H1 (cell line): Measurements from ENCODE around the gene EIPR1. TPM values are rescaled to one million over a fixed set of nuclear protein-coding genes. Genes with fewer than 3 reads are reported as not detected.

Experiments used
- CTCF ChIA-PET: fragments of 300-600 bp; sonication (Branson Sonifier 250); formaldehyde crosslinking; loops from one replicate; lab custom pipeline; 2021; ENCODE audit not compliant: partially characterized antibody; lab: Charles Lee
- POLR2A ChIA-PET: fragments of 300-600 bp; sonication (Branson Sonifier 250); formaldehyde crosslinking; loops from one replicate; lab custom pipeline; 2021; ENCODE audit warnings: inconsistent platforms; ENCODE audit not compliant: partially characterized antibody; lab: Charles Lee
- DNase-seq, 2 experiments: peaks; one replicate each; pipeline versions ENCODE4 v3.0.0 to v3.0.0-alpha.2; 2010 to 2022; ENCODE audit warnings: low spot score in 2 of 2, low read depth in 1 of 2, mixed read lengths in 1 of 2
- FAIRE-seq: peaks from 2 replicates; lab custom pipeline; 2011; peaks lifted over from hg19 to GRCh38; lab: Jason Lieb, UNC
- H2AFZ ChIP-seq: 2 replicates; pipeline ENCODE4 v1.8.1; 2012; ENCODE audit warnings: low read length, inconsistent platforms
- H2AK5ac ChIP-seq: 2 replicates; pipeline ENCODE4 v1.6.1; 2013; ENCODE audit warnings: low read depth, low read length
- H2BK120ac ChIP-seq: replicated peaks from 2 replicates; pipeline ENCODE3; 2013; ENCODE audit warnings: low read depth, low read length, inconsistent platforms
- H2BK12ac ChIP-seq: 2 replicates; pipeline ENCODE4 v1.6.1; 2013; ENCODE audit warnings: low read depth, low read length
- H2BK15ac ChIP-seq: 2 replicates; pipeline ENCODE4 v1.6.1; 2013; ENCODE audit warnings: low read length
- H2BK20ac ChIP-seq: 2 replicates; pipeline ENCODE4 v1.6.1; 2013; ENCODE audit warnings: low read length
- H2BK5ac ChIP-seq: 2 replicates; pipeline ENCODE4 v1.6.1; 2013; ENCODE audit warnings: low read depth, low read length
- H3K14ac ChIP-seq: 2 replicates; pipeline ENCODE4 v1.6.1; 2013; ENCODE audit warnings: inconsistent platforms; ENCODE audit not compliant: insufficient read length
- H3K18ac ChIP-seq: 2 replicates; pipeline ENCODE4 v1.6.1; 2013; ENCODE audit warnings: low read length; ENCODE audit errors: extremely low read depth
- H3K23ac ChIP-seq: 2 replicates; pipeline ENCODE4 v1.6.1; 2013; ENCODE audit warnings: inconsistent platforms; ENCODE audit not compliant: insufficient read length
- H3K23me2 ChIP-seq: 2 replicates; pipeline ENCODE4 v1.6.1; 2013; ENCODE audit warnings: low read depth, low read length
- H3K27ac ChIP-seq: 2 replicates; pipeline ENCODE4 v1.6.1; 2011; ENCODE audit warnings: low read depth, low read length, inconsistent platforms
- H3K27me3 ChIP-seq, 4 experiments: replicated peaks in 1 of 4; 1 replicate in 1 of 4; 2 replicates in 3 of 4; pipeline versions ENCODE4 v1.6.1 to v1.8.1; 2011 to 2013; ENCODE audit warnings: low read length in 3 of 4, mild to moderate bottlenecking in 3 of 4, inconsistent platforms in 2 of 4, mixed read lengths in 2 of 4, moderate library complexity in 1 of 4; ENCODE audit not compliant: control insufficient read depth in 3 of 4, insufficient read depth in 3 of 4; ENCODE audit errors: extremely low read depth in 1 of 4
- H3K36me3 ChIP-seq, 4 experiments: 2 replicates each; pipeline versions ENCODE4 v1.6.1 to v1.8.1; 2011 to 2013; ENCODE audit warnings: mild to moderate bottlenecking in 4 of 4, low read length in 3 of 4, moderate library complexity in 2 of 4, control low read depth in 1 of 4, inconsistent platforms in 1 of 4; ENCODE audit not compliant: insufficient read depth in 4 of 4, control insufficient read depth in 2 of 4
- H3K4ac ChIP-seq: replicated peaks from 2 replicates; pipeline ENCODE3; 2013; ENCODE audit warnings: low read length, low read depth, mixed read lengths, inconsistent platforms; ENCODE audit not compliant: insufficient read length
- H3K4me1 ChIP-seq, 4 experiments: replicated peaks in 1 of 4; 1 replicate in 1 of 4; 2 replicates in 3 of 4; pipeline versions ENCODE4 v1.6.1 to v1.8.1; 2011 to 2013; ENCODE audit warnings: low read length in 3 of 4, inconsistent platforms in 2 of 4, mixed read lengths in 1 of 4; ENCODE audit not compliant: insufficient read depth in 4 of 4, control insufficient read depth in 3 of 4
- H3K4me2 ChIP-seq, 2 experiments: 2 replicates each; pipeline versions ENCODE4 v1.6.1 to v1.8.1; 2011 to 2013; ENCODE audit warnings: low read depth in 2 of 2, low read length in 2 of 2, control low read depth in 1 of 2, inconsistent platforms in 1 of 2, mild to moderate bottlenecking in 1 of 2; ENCODE audit not compliant: insufficient read depth in 1 of 2
- H3K4me3 ChIP-seq, 4 experiments: fragments of 200-600, 300-600 bp in 1 of 4; sonication (generic), shearing (Covaris generic), sonication (Bioruptor Twin) in 1 of 4; 2 replicates each; pipeline versions ENCODE4 v1.5.1 to v1.8.1; 2011 to 2016; ENCODE audit warnings: low read length in 4 of 4, low read depth in 3 of 4, control low read depth in 2 of 4, inconsistent platforms in 2 of 4, mild to moderate bottlenecking in 2 of 4, mixed read lengths in 1 of 4, moderate library complexity in 1 of 4; ENCODE audit not compliant: insufficient read depth in 2 of 4; ENCODE audit errors: extremely low read depth in 1 of 4
- H3K56ac ChIP-seq: replicated peaks from 2 replicates; pipeline ENCODE3; 2013; ENCODE audit warnings: low read depth, mild to moderate bottlenecking, mixed read lengths, low read length, inconsistent platforms; ENCODE audit not compliant: insufficient read length
- H3K79me1 ChIP-seq: 2 replicates; pipeline ENCODE4 v1.6.1; 2013; ENCODE audit warnings: low read depth, low read length, control low read depth
- H3K79me2 ChIP-seq, 2 experiments: 2 replicates each; pipeline versions ENCODE4 v1.6.1 to v1.8.1; 2012 to 2013; ENCODE audit warnings: low read length in 2 of 2, mild to moderate bottlenecking in 2 of 2, inconsistent platforms in 1 of 2; ENCODE audit not compliant: insufficient read depth in 2 of 2, control insufficient read depth in 1 of 2
- H3K9ac ChIP-seq, 4 experiments: replicated peaks in 1 of 4; 1 replicate in 1 of 4; 2 replicates in 3 of 4; pipeline versions ENCODE4 v1.6.1 to v1.8.1; 2011 to 2013; ENCODE audit warnings: low read depth in 3 of 4, low read length in 3 of 4, control low read depth in 2 of 4, mild to moderate bottlenecking in 2 of 4, moderate library complexity in 2 of 4, inconsistent platforms in 1 of 4; ENCODE audit errors: extremely low read depth in 1 of 4
- H3K9me3 ChIP-seq, 2 experiments: 2 replicates each; pipeline versions ENCODE4 v1.6.1 to v1.8.1; 2012 to 2013; ENCODE audit warnings: mild to moderate bottlenecking in 2 of 2, moderate library complexity in 2 of 2, control low read depth in 1 of 2, inconsistent platforms in 1 of 2, low read depth in 1 of 2, low read length in 1 of 2, mixed read lengths in 1 of 2; ENCODE audit not compliant: insufficient read depth in 2 of 2
- H4K20me1 ChIP-seq, 2 experiments: replicated peaks in 1 of 2; 2 replicates each; pipeline versions ENCODE3 to v1.8.1; 2011 to 2013; ENCODE audit warnings: inconsistent platforms in 2 of 2, low read length in 2 of 2, mild to moderate bottlenecking in 1 of 2; ENCODE audit not compliant: insufficient read depth in 2 of 2, control insufficient read depth in 1 of 2
- H4K5ac ChIP-seq: 2 replicates; pipeline ENCODE4 v1.6.1; 2013; ENCODE audit warnings: low read length, low read depth, mixed read lengths, inconsistent platforms; ENCODE audit not compliant: insufficient read length
- H4K8ac ChIP-seq: 2 replicates; pipeline ENCODE4 v1.8.0; 2013; ENCODE audit warnings: mild to moderate bottlenecking, moderate library complexity, low read length, inconsistent platforms; ENCODE audit not compliant: insufficient read depth; ENCODE audit errors: extremely low read depth
- H4K91ac ChIP-seq: replicated peaks from 2 replicates; pipeline ENCODE3; 2013; ENCODE audit warnings: low read length, mixed read lengths, inconsistent platforms; ENCODE audit not compliant: insufficient read length
- ASH2L ChIP-seq: fragments of 200-600, 300-600 bp; sonication (generic); IDR thresholded peaks from one replicate; pipeline ENCODE4 v1.7.1; 2017; ENCODE audit warnings: low read length
- E2F6 ChIP-seq: IDR thresholded peaks from 2 replicates; pipeline ENCODE4 v1.6.1; 2012; ENCODE audit warnings: inconsistent platforms
- EZH2 ChIP-seq: fragments of 200-600 bp; sonication (generic); IDR thresholded peaks from 2 replicates; pipeline ENCODE4 v1.7.1; 2012; ENCODE audit warnings: low read depth, mild to moderate bottlenecking, moderate library complexity, low read length, inconsistent platforms; ENCODE audit not compliant: severe bottlenecking
- NANOG ChIP-seq: IDR thresholded peaks from 2 replicates; pipeline ENCODE4 v1.6.1; 2011; ENCODE audit warnings: low read length, low read depth, mild to moderate bottlenecking, inconsistent platforms; ENCODE audit not compliant: insufficient read depth, poor library complexity, severe bottlenecking
- PHF8 ChIP-seq: fragments of 200-600 bp; sonication (generic); conservative IDR thresholded peaks from 2 replicates; pipeline ENCODE4 v1.7.1; 2012; ENCODE audit warnings: low read depth, mild to moderate bottlenecking, inconsistent platforms, low read length, moderate library complexity
- RFX5 ChIP-seq: IDR thresholded peaks from 2 replicates; pipeline ENCODE4 v1.6.1; 2011; ENCODE audit warnings: low read depth, low read length, improper control_type of control experiment, borderline replicate concordance
- SAP30 ChIP-seq: fragments of 300-600 bp; sonication (generic); IDR thresholded peaks from 2 replicates; pipeline ENCODE4 v1.7.1; 2012; ENCODE audit warnings: low read length, moderate library complexity, mild to moderate bottlenecking, inconsistent platforms; ENCODE audit not compliant: insufficient read depth, insufficient replicate concordance
- SP1 ChIP-seq: IDR thresholded peaks from 2 replicates; pipeline ENCODE4 v1.6.1; 2011; ENCODE audit warnings: low read depth, low read length
- TBP ChIP-seq: IDR thresholded peaks from 2 replicates; pipeline ENCODE4 v1.6.1; 2011; ENCODE audit warnings: low read depth, low read length, improper control_type of control experiment
- WGBS, 2 experiments: shearing (Covaris generic) in 1 of 2; methylation state at CpG; one replicate each; pipeline versions ENCODE4 v1.1.6 to v1.1.7; 2013 to 2015; ENCODE audit warnings: low lambda C conversion rate in 2 of 2, mixed read lengths in 2 of 2, inconsistent platforms in 1 of 2, low coverage in 1 of 2, missing lambda C conversion rate in 1 of 2; ENCODE audit not compliant: insufficient replicate concordance in 2 of 2, insufficient coverage in 1 of 2, insufficient read length in 1 of 2; ENCODE audit errors: extremely low coverage in 1 of 2, missing lambda C conversion rate in 1 of 2; 5-methylcytosine and 5-hydroxymethylcytosine counted together
- polyA plus RNA-seq, 7 experiments: library from polyadenylated mRNA; depleted of rRNA in 3 of 7; stranded (reverse) in 5 of 7; unstranded in 2 of 7; fragments of >200 nt in 5 of 7; fragments of 200-250 nt in 2 of 7; gene quantifications; 1 replicate in 5 of 7; 2 replicates in 1 of 7; 4 replicates in 1 of 7; pipeline versions ENCODE4 v1.2.1 to v1.2.3, GENCODE V29; 2011 to 2013; ENCODE audit warnings: missing spikeins in 2 of 7, mixed read lengths in 2 of 7
- total RNA-seq: library from RNA; stranded (reverse); fragmentation: NEBNext Ultra II Directional; extraction: Animal tissue kit (Norgen Biotek cat#: 25700); gene quantifications from 2 replicates; pipeline ENCODE4 v1.2.1, GENCODE V29; 2021

Gene EIPR1
- total and polyA plus RNA-seq, 2 of the 8 experiments (the other 6 are each of a cell fraction or from before 2014, with no cell fraction given): 26.3 to 56.4 TPM

- 91% methylated on average over 6 of the region's 6 CpGs; no CpG with 5 or more reads in 1 of the 2 experiments for WGBS, 2 experiments
- Histone ChIP-seq H2AFZ (no peak overlapping the region), H3K23me2 (no peaks in the 10 kb centered on the region), H3K4ac (no peak overlapping the region), H4K5ac (no peak overlapping the region), H3K4me1 (no peaks in the 10 kb centered on the region), H3K27me3 (no peaks in the 10 kb centered on the region), H3K4me3 (no peak overlapping the region), H3K9me3 (peaks cover 0 to 9% of the 10 kb centered on the region in 2 experiments; a peak in 2 of 4 replicates), H3K27ac (no peak overlapping the region), H2BK12ac (no peak overlapping the region), H3K79me1 (no peaks in the 10 kb centered on the region), H4K91ac (no peak overlapping the region), H2BK5ac (no peak overlapping the region), H2BK20ac (no peak overlapping the region), H2BK120ac (no peak overlapping the region), H4K8ac (no peak overlapping the region), H3K79me2 (no peaks in the 10 kb centered on the region), H2BK15ac (no peak overlapping the region), H3K14ac (no peak overlapping the region), H3K9ac (no peak overlapping the region), H3K36me3 (no peaks in the 10 kb centered on the region), H3K18ac (no peak overlapping the region), H3K23ac (no peak overlapping the region), H2AK5ac (no peak overlapping the region), H3K56ac (no peak overlapping the region), H4K20me1 (no peaks in the 10 kb centered on the region), H3K4me2 (no peak overlapping the region)
- no peak for FAIRE-seq
- TF ChIP-seq TBP: no peak
- TF ChIP-seq E2F6: no peak
- no peak for TF ChIP-seq EZH2
- no peak for TF ChIP-seq PHF8
- no peak for TF ChIP-seq SP1
- TF ChIP-seq NANOG: no peak
- no peak for TF ChIP-seq RFX5
- TF ChIP-seq ASH2L: no peak
- TF ChIP-seq SAP30: no peak
- ChIA-PET CTCF (no interaction called here), POLR2A (no interaction called here)
- no peak for DNase-seq
Measured at GRCh38 chr2:3151153-3151918, 226.3 kb downstream of the EIPR1 start.
